K562 (cell line): ENCODE results near the gene OTUD5. TPM values are rescaled to one million over a fixed set of nuclear protein-coding genes. Genes with fewer than 3 reads are reported as not detected.

Source experiments
- ATAC-seq: fragments of 200-7000 bp; cut with Tn5 transposase; 3 replicates; pipeline ENCODE4 v1.9.1; 2020; ENCODE audit warnings: moderate library complexity
- BruUV-seq: library from RNA; stranded (reverse); fragments of 400-500 nt; replicated peaks from 2 replicates; lab custom pipeline; 2021; lab: Mats Ljungman, UMichigan
- CTCF ChIA-PET: fragments of 300-600 bp; formaldehyde crosslinking; extraction: SDS; loops from one replicate; lab custom pipeline; 2021; ENCODE audit warnings: low intra/inter-chr PET ratio; lab: Yijun Ruan, JAX
- POLR2A ChIA-PET: fragments of 300-600, 350-650 bp; sonication (Branson Sonifier 250); formaldehyde crosslinking; extraction: SDS; loops from one replicate; lab custom pipeline; 2021; ENCODE audit warnings: antibody characterized with exemption, inconsistent platforms; lab: Yijun Ruan, JAX
- DNase-seq, 4 experiments: peaks; one replicate each; pipeline versions ENCODE4 v3.0.0 to v3.0.0-alpha.2; 2011 to 2018; ENCODE audit warnings: low spot score in 3 of 4, mixed read lengths in 3 of 4; ENCODE audit errors: extremely low read depth in 1 of 4
- FAIRE-seq: peaks from 2 replicates; lab custom pipeline; 2011; peaks lifted over from hg19 to GRCh38; lab: Jason Lieb, UNC
- H2AFZ ChIP-seq: 2 replicates; pipeline ENCODE4 v1.6.0; 2011; ENCODE audit warnings: low read depth, low read length, control low read depth, inconsistent platforms
- H3K27ac ChIP-seq: fragments of 200-600 bp; 3 replicates; pipeline ENCODE4 v1.8.0; 2011; ENCODE audit warnings: low read depth, mild to moderate bottlenecking, control low read depth, inconsistent platforms, low read length, moderate library complexity, mixed read lengths; ENCODE audit errors: extremely low read depth
- H3K27me3 ChIP-seq, 2 experiments: fragments of 300-600 bp in 1 of 2; 2 replicates in 1 of 2; 3 replicates in 1 of 2; pipeline versions ENCODE4 v1.6.0 to v1.8.0; 2011; ENCODE audit warnings: inconsistent platforms in 2 of 2, low read length in 2 of 2, mild to moderate bottlenecking in 1 of 2, mixed read lengths in 1 of 2, moderate library complexity in 1 of 2; ENCODE audit not compliant: control insufficient read depth in 2 of 2, insufficient read depth in 2 of 2
- H3K36me3 ChIP-seq: fragments of 300-600 bp; 3 replicates; pipeline ENCODE4 v1.8.0; 2011; ENCODE audit warnings: mild to moderate bottlenecking, low read length, inconsistent platforms; ENCODE audit not compliant: control insufficient read depth, insufficient read depth
- H3K4me1 ChIP-seq, 2 experiments: fragments of 200-600 bp in 1 of 2; replicated peaks in 1 of 2; 2 replicates in 1 of 2; 3 replicates in 1 of 2; pipeline versions ENCODE4 v1.5.1 to v1.8.0; 2011; ENCODE audit warnings: inconsistent platforms in 2 of 2, low read length in 2 of 2, mild to moderate bottlenecking in 1 of 2, mixed read lengths in 1 of 2, moderate library complexity in 1 of 2; ENCODE audit not compliant: control insufficient read depth in 2 of 2, insufficient read depth in 2 of 2
- H3K4me2 ChIP-seq: 2 replicates; pipeline ENCODE4 v1.6.1; 2011; ENCODE audit warnings: low read length, control low read depth, inconsistent platforms, mixed read lengths; ENCODE audit not compliant: insufficient read depth
- H3K4me3 ChIP-seq: fragments of 200-600 bp; sonication (generic), shearing (Covaris generic); 2 replicates; pipeline ENCODE4 v1.5.1; 2016; ENCODE audit warnings: control low read depth, inconsistent platforms
- H3K79me2 ChIP-seq: fragments of 200-600 bp; 3 replicates; pipeline ENCODE4 v1.8.0; 2011; ENCODE audit warnings: low read length, inconsistent platforms; ENCODE audit not compliant: control insufficient read depth, insufficient read depth
- H3K9ac ChIP-seq, 2 experiments: 2 replicates each; pipeline versions ENCODE4 v1.6.0 to v1.6.1; 2011; ENCODE audit warnings: low read depth in 2 of 2, low read length in 2 of 2, control low read depth in 1 of 2, inconsistent platforms in 1 of 2, mild to moderate bottlenecking in 1 of 2, mixed read lengths in 1 of 2; ENCODE audit not compliant: insufficient read depth in 1 of 2
- H3K9me1 ChIP-seq: one replicate; pipeline ENCODE4 v1.6.0; 2011; ENCODE audit warnings: inconsistent platforms, mild to moderate bottlenecking, low read length, moderate library complexity; ENCODE audit not compliant: control insufficient read depth, insufficient read depth
- H3K9me3 ChIP-seq: replicated peaks from 2 replicates; pipeline ENCODE4 v1.5.1; 2011; ENCODE audit warnings: low read depth, low read length, inconsistent platforms; ENCODE audit not compliant: control insufficient read depth, insufficient read depth
- H4K20me1 ChIP-seq: replicated peaks from 2 replicates; pipeline ENCODE4 v1.6.1; 2011; ENCODE audit warnings: low read length, inconsistent platforms, mixed read lengths; ENCODE audit not compliant: control insufficient read depth, insufficient read depth
- KAT7 ChIP-seq: sonication (generic); formaldehyde crosslinking; IDR thresholded peaks from 2 replicates; pipeline ENCODE4 v1.8.0; 2022; ENCODE audit warnings: missing genetic modification reagents, mild to moderate bottlenecking, borderline replicate concordance
- PRMT5 ChIP-seq: sonication (generic); formaldehyde crosslinking; IDR thresholded peaks from 2 replicates; pipeline ENCODE4 v1.5.0; 2020; ENCODE audit warnings: missing genetic modification reagents
- USF1 ChIP-seq: sonication (generic); formaldehyde crosslinking; IDR thresholded peaks from 2 replicates; pipeline ENCODE4 v1.9.0; 2022; ENCODE audit warnings: mild to moderate bottlenecking, missing genetic modification reagents
- WGBS: fragments of 100-300 bp; shearing (Covaris generic); methylation state at CpG from one replicate; pipeline ENCODE4 v1.1.6; 2016; ENCODE audit warnings: low coverage, mixed read lengths; ENCODE audit not compliant: insufficient coverage; ENCODE audit errors: missing lambda C conversion rate; 5-methylcytosine and 5-hydroxymethylcytosine counted together
- in situ Hi-C: fragments of 300-500 bp; cut with MboI; formaldehyde crosslinking; loops from 4 replicates; pipeline ENCODE4 v1.15.0; 2018; ENCODE audit warnings: inconsistent platforms, mixed read lengths
- intact Hi-C: fragments of 100-400 bp; cut with micrococcal nuclease; formaldehyde crosslinking; loops from 2 replicates; pipeline ENCODE4 v1.14.2; 2022
- polyA plus RNA-seq, 8 experiments: library from polyadenylated mRNA; depleted of rRNA in 4 of 8; stranded (reverse) in 5 of 8; unstranded in 3 of 8; fragments of >200 nt; fragmentation: Nextera tagmentation in 2 of 8; fragmentation: Illumina TruSeq in 1 of 8; extraction: Ambion mirVana in 2 of 8; extraction: Trizol in 1 of 8; gene quantifications; 2 replicates each; pipeline versions ENCODE4 v1.2.1 to v1.2.3, GENCODE V29; 2011 to 2014; ENCODE audit warnings: inconsistent platforms in 1 of 8, missing spikeins in 1 of 8
- total RNA-seq, 7 experiments: library from RNA; depleted of rRNA in 6 of 7; stranded (reverse); fragments of >200 nt in 6 of 7; fragmentation: Illumina TruSeq in 2 of 7; extraction: Trizol in 2 of 7; gene quantifications; 2 replicates each; pipeline versions ENCODE4 v1.2.1 to v1.2.3, GENCODE V29; 2011 to 2021; ENCODE audit warnings: low replicate concordance in 1 of 7
- TF ChIP-seq, protein P1 (sequence below): sonication (generic); formaldehyde crosslinking; IDR thresholded peaks from 2 replicates; pipeline ENCODE4 v1.5.0; 2020; ENCODE audit warnings: missing genetic modification reagents
- TF ChIP-seq, protein P2 (sequence below), 2 experiments: IDR thresholded peaks; 2 replicates each; pipeline ENCODE4 v1.6.1; 2012; ENCODE audit warnings: improper control_type of control experiment in 2 of 2, low read depth in 2 of 2, low read length in 2 of 2, borderline replicate concordance in 1 of 2

The OTUD5 gene
- total and polyA plus RNA-seq, 9 of the 15 experiments (the other 6 are each of a cell fraction or from before 2014, with no cell fraction given): 3.6 to 102 (median 59.0) TPM

DNA sequence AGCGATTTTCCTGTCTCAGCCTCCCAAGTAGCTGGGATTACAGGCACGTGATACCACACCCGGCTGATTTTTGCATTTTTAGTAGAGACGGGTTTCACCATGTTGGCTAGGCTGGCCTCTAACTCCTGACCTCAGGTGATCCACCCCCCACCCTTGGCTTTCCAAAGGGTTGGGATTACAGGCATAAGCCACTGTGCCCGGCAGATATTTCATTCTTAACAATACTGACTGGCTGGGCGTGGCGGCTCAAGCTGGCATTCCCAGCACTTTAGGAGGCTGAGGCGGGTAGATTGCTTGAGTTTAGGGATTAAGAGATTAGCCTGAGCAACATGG is 58.4 kb downstream of the OTUD5 start:
- Histone ChIP-seq H2AFZ (no peak overlapping the region), H3K9ac (peak overlapping the region in 1 of 2 experiments; percentile 83; a peak in 2 of 4 replicates), H4K20me1 (peaks cover 7% of the 10 kb centered on the region), H3K27me3 (no peaks in the 10 kb centered on the region), H3K9me1 (no peaks in the 10 kb centered on the region), H3K27ac (peak overlapping the region; percentile 43; the same call in 1 of the 3 replicates), H3K9me3 (no peaks in the 10 kb centered on the region), H3K4me3 (peak overlapping the region; percentile 27; the same call in 1 of the 2 replicates), H3K79me2 (peaks cover 59% of the 10 kb centered on the region), H3K36me3 (peaks cover 68% of the 10 kb centered on the region), H3K4me1 (peaks cover 11 to 18% of the 10 kb centered on the region in 2 experiments; a peak in 4 of 5 replicates), H3K4me2 (peak overlapping the region; percentile 55)
- TF ChIP-seq, protein P1, sequence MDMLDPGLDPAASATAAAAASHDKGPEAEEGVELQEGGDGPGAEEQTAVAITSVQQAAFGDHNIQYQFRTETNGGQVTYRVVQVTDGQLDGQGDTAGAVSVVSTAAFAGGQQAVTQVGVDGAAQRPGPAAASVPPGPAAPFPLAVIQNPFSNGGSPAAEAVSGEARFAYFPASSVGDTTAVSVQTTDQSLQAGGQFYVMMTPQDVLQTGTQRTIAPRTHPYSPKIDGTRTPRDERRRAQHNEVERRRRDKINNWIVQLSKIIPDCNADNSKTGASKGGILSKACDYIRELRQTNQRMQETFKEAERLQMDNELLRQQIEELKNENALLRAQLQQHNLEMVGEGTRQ: 0 out of 2 replicates have a peak, but pooled peaks have one; percentile 7
- TF ChIP-seq PRMT5 (CRISPR knock-in tag): no peak
- 0 out of 2 replicates have a peak, but pooled peaks have one; percentile 8 for TF ChIP-seq KAT7 (CRISPR knock-in tag)
- no peak for TF ChIP-seq USF1 (CRISPR knock-in tag)
- TF ChIP-seq, protein P2, sequence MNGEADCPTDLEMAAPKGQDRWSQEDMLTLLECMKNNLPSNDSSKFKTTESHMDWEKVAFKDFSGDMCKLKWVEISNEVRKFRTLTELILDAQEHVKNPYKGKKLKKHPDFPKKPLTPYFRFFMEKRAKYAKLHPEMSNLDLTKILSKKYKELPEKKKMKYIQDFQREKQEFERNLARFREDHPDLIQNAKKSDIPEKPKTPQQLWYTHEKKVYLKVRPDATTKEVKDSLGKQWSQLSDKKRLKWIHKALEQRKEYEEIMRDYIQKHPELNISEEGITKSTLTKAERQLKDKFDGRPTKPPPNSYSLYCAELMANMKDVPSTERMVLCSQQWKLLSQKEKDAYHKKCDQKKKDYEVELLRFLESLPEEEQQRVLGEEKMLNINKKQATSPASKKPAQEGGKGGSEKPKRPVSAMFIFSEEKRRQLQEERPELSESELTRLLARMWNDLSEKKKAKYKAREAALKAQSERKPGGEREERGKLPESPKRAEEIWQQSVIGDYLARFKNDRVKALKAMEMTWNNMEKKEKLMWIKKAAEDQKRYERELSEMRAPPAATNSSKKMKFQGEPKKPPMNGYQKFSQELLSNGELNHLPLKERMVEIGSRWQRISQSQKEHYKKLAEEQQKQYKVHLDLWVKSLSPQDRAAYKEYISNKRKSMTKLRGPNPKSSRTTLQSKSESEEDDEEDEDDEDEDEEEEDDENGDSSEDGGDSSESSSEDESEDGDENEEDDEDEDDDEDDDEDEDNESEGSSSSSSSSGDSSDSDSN (IDR thresholded peaks at IDR 0.05; ENCODE audit: borderline replicate concordance in 1 of 2, low read depth in 2 of 2, low read length in 2 of 2): no peak
- intact Hi-C loops: loop anchor here (5.0 kb wide), 5 partner anchors 37 to 252 kb away; partner anchors contain the start of genes GLOD5 and HDAC6
- no TSS peak for BruUV-seq
- DNase-seq: no peak
- ChIA-PET CTCF (no interaction called here), POLR2A (interaction anchor here (1.1 kb wide), 1 partner anchor 162 kb away, joined by 3 read pairs; no protein-coding TSS in a partner anchor)
- no peak for ATAC-seq
- 16% methylated on average over 5 of the region's 8 CpGs for WGBS
- in situ Hi-C loops: no loop called here
- FAIRE-seq: no peak
